OCI-LY3 (cell line): ENCODE data around the gene INAFM2.

Experiments used
- H2AFZ ChIP-seq: fragments of 200-600, 300-600 bp; shearing (Covaris generic); 2 replicates; pipeline ENCODE4 v1.6.0; 2014; ENCODE audit warnings: antibody characterized with exemption, low read depth, low read length
- H3K27ac ChIP-seq: fragments of 200-600, 300-600 bp; sonication (generic); 2 replicates; pipeline ENCODE4 v1.5.1; 2014; ENCODE audit warnings: mild to moderate bottlenecking, low read length, moderate library complexity, mixed read lengths
- H3K27me3 ChIP-seq: fragments of 200-600, 300-600 bp; sonication (generic); 2 replicates; pipeline ENCODE4 v1.6.1; 2014; ENCODE audit warnings: low read depth, low read length, mixed read lengths
- H3K36me3 ChIP-seq: fragments of 200-600, 300-600 bp; sonication (generic); replicated peaks from 2 replicates; pipeline ENCODE3; 2014; ENCODE audit warnings: low read depth, low read length, mixed read lengths
- H3K4me1 ChIP-seq: fragments of 300-600, 200-600 bp; sonication (generic); 2 replicates; pipeline ENCODE4 v1.6.1; 2014; ENCODE audit warnings: low read length, mixed read lengths
- H3K4me2 ChIP-seq: fragments of 200-600, 300-600 bp; sonication (generic); 2 replicates; pipeline ENCODE4 v1.6.1; 2014; ENCODE audit warnings: low read length, mixed read lengths
- H3K4me3 ChIP-seq: fragments of 300-600, 200-600 bp; sonication (generic); 2 replicates; pipeline ENCODE4 v1.5.1; 2014; ENCODE audit warnings: antibody characterized with exemption, mild to moderate bottlenecking, low read length, moderate library complexity
- H3K79me2 ChIP-seq: fragments of 300-600, 200-600 bp; shearing (Covaris generic); 2 replicates; pipeline ENCODE4 v1.6.1; 2014; ENCODE audit warnings: mild to moderate bottlenecking, low read length, mixed read lengths
- H3K9ac ChIP-seq: fragments of 300-600, 200-600 bp; shearing (Covaris generic); 2 replicates; pipeline ENCODE4 v1.6.0; 2014; ENCODE audit warnings: mild to moderate bottlenecking, low read length, moderate library complexity
- H3K9me3 ChIP-seq: fragments of 200-600, 300-600 bp; shearing (Covaris generic); 2 replicates; pipeline ENCODE4 v1.6.1; 2014; ENCODE audit warnings: low read length, mixed read lengths; ENCODE audit not compliant: insufficient read depth
- H4K20me1 ChIP-seq: fragments of 200-600, 300-600 bp; sonication (generic); 2 replicates; pipeline ENCODE4 v1.6.1; 2016; ENCODE audit warnings: low read length, mixed read lengths; ENCODE audit not compliant: insufficient read depth
- CTCF ChIP-seq: fragments of 200-600, 300-600 bp; sonication (generic); IDR thresholded peaks from 2 replicates; pipeline ENCODE4 v1.5.1; 2014; ENCODE audit warnings: antibody characterized with exemption, low read length, low read depth
- EZH2phosphoT487 ChIP-seq: fragments of 200-600 bp; shearing (Covaris generic); IDR thresholded peaks from 2 replicates; pipeline ENCODE4 v1.6.1; 2018; ENCODE audit warnings: antibody characterized with exemption, mixed run types, low read depth

The INAFM2 gene

GRCh38 chr15:40332113-40332781 lies 8.8 kb downstream of the INAFM2 start:
- H3K27ac ChIP-seq, result no peak overlapping the region
- H3K79me2 ChIP-seq, result no peaks in the 10 kb centered on the region
- H3K4me1 ChIP-seq, result peaks cover 31% of the 10 kb centered on the region
- H3K4me2 ChIP-seq, result no peak overlapping the region
- H3K36me3 ChIP-seq, result peaks cover 24% of the 10 kb centered on the region
- H3K9ac ChIP-seq, result no peak overlapping the region
- no peak for TF ChIP-seq EZH2phosphoT487
- H3K9me3 ChIP-seq, result no peaks in the 10 kb centered on the region
- no peaks in the 10 kb centered on the region for H3K27me3 ChIP-seq
- H2AFZ ChIP-seq, result no peak overlapping the region
- H3K4me3 ChIP-seq, result no peak overlapping the region
- no peaks in the 10 kb centered on the region for H4K20me1 ChIP-seq

GRCh38 chr15:40333922-40334492 lies 10.5 kb downstream of the INAFM2 start:
- Histone ChIP-seq H3K9ac (no peak overlapping the region), H3K4me1 (peaks cover 36% of the 10 kb centered on the region)
- no peak for TF ChIP-seq EZH2phosphoT487
- TF ChIP-seq CTCF, result no peak

GRCh38 chr15:40334541-40334940 lies 11.0 kb downstream of the INAFM2 start:
- Histone ChIP-seq H3K27ac (no peak overlapping the region), H3K9ac (no peak overlapping the region), H3K4me3 (no peak overlapping the region)

More at GRCh38 chr15:40333922-40334492, 10.5 kb downstream of the INAFM2 start:
- no peak overlapping the region for H3K27ac ChIP-seq
- H3K36me3 ChIP-seq, result peaks cover 9% of the 10 kb centered on the region
- peak overlapping the region; percentile 39 for H3K4me2 ChIP-seq
- H3K9me3 ChIP-seq, result no peaks in the 10 kb centered on the region
- no peaks in the 10 kb centered on the region for H4K20me1 ChIP-seq
- peak overlapping the region; percentile 66; the same call in 1 of the 2 replicates for H2AFZ ChIP-seq
- H3K27me3 ChIP-seq, result no peaks in the 10 kb centered on the region
- H3K79me2 ChIP-seq, result no peaks in the 10 kb centered on the region
- H3K4me3 ChIP-seq, result 0 out of 2 replicates have a peak overlapping the region, but pooled peaks have one; percentile 18

GRCh38 chr15:40334941-40335795 lies 11.7 kb downstream of the INAFM2 start:
- Histone ChIP-seq H3K27ac (no peak overlapping the region), H3K4me1 (peaks cover 32% of the 10 kb centered on the region)

More at GRCh38 chr15:40334541-40334940, 11.0 kb downstream of the INAFM2 start:
- Histone ChIP-seq H3K9me3 (no peaks in the 10 kb centered on the region), H2AFZ (peak overlapping the region; percentile 66; the same call in 1 of the 2 replicates), H3K36me3 (peaks cover 6% of the 10 kb centered on the region), H3K27me3 (no peaks in the 10 kb centered on the region), H3K4me1 (peaks cover 36% of the 10 kb centered on the region), H3K4me2 (no peak overlapping the region), H4K20me1 (no peaks in the 10 kb centered on the region), H3K79me2 (no peaks in the 10 kb centered on the region)
- TF ChIP-seq CTCF (no peak), EZH2phosphoT487 (no peak)

More at GRCh38 chr15:40334941-40335795, 11.7 kb downstream of the INAFM2 start:
- TF ChIP-seq EZH2phosphoT487 (no peak), CTCF (no peak)
- H3K79me2 ChIP-seq, result no peaks in the 10 kb centered on the region
- H3K27me3 ChIP-seq, result no peaks in the 10 kb centered on the region
- H3K9me3 ChIP-seq, result no peaks in the 10 kb centered on the region
- H2AFZ ChIP-seq, result no peak overlapping the region
- no peak overlapping the region for H3K4me3 ChIP-seq
- H4K20me1 ChIP-seq, result no peaks in the 10 kb centered on the region
- H3K9ac ChIP-seq, result no peak overlapping the region
- no peak overlapping the region for H3K4me2 ChIP-seq
- H3K36me3 ChIP-seq, result peaks cover 4% of the 10 kb centered on the region
